Renal cortical epithelial cell (primary cell): Measurements from ENCODE around the gene ANO2. TPM values are rescaled to one million over a fixed set of nuclear protein-coding genes. Genes with fewer than 3 reads are reported as not detected.

ENCODE experiments used
- DNase-seq: peaks from one replicate; pipeline ENCODE4 v3.0.0-alpha.2; 2011; ENCODE audit warnings: low read depth
- total RNA-seq: library from RNA; depleted of rRNA; stranded (reverse); fragments of >200 nt; gene quantifications from 2 replicates; pipeline ENCODE4 v1.2.3, GENCODE V29; 2014

Gene ANO2
- total RNA-seq, 1 donor from 2014 or later, result 2.4 TPM

- no peak for DNase-seq
These were observed 221.3 kb downstream of the ANO2 start for GRCh38 chr12:5723711-5724252.

GRCh38 chr12:5723071-5723470, 222.0 kb downstream of the ANO2 start:
- DNase-seq, result no peak

GRCh38 chr12:5720381-5721005, 224.6 kb downstream of the ANO2 start:
- no peak for DNase-seq

- DNase-seq, result no peak
These were observed 226.4 kb downstream of the ANO2 start for GRCh38 chr12:5718680-5719079.

- DNase-seq, result no peak
These were observed 227.0 kb downstream of the ANO2 start for GRCh38 chr12:5718073-5718472.

GRCh38 chr12:5716976-5717375, 228.1 kb downstream of the ANO2 start:
- DNase-seq, result no peak

GRCh38 chr12:5716201-5716600, 228.9 kb downstream of the ANO2 start:
- DNase-seq, result peak; percentile 90

GRCh38 chr12:5715021-5715420, 230.0 kb downstream of the ANO2 start:
- peak; percentile 72 for DNase-seq

GRCh38 chr12:5713599-5714081, 231.4 kb downstream of the ANO2 start:
- DNase-seq, result no peak

GRCh38 chr12:5710260-5710878, 234.7 kb downstream of the ANO2 start:
- DNase-seq, result no peak

- no peak for DNase-seq
These were observed 236.7 kb downstream of the ANO2 start for GRCh38 chr12:5708371-5708770.

- DNase-seq, result no peak
These were observed 238.8 kb downstream of the ANO2 start for GRCh38 chr12:5706247-5706646.

GRCh38 chr12:5705791-5706190, 239.3 kb downstream of the ANO2 start:
- DNase-seq, result no peak

- DNase-seq, result peak; percentile 61
These were observed 250.2 kb downstream of the ANO2 start for GRCh38 chr12:5694759-5695409.

- DNase-seq, result no peak
These were observed 252.2 kb downstream of the ANO2 start for GRCh38 chr12:5692850-5693249.

GRCh38 chr12:5691943-5692342, 253.1 kb downstream of the ANO2 start:
- no peak for DNase-seq

- DNase-seq, result no peak
These were observed 254.8 kb downstream of the ANO2 start for GRCh38 chr12:5690240-5690639.

- DNase-seq, result no peak
These were observed 255.3 kb downstream of the ANO2 start for GRCh38 chr12:5689773-5690172.

GRCh38 chr12:5688226-5688625, 256.8 kb downstream of the ANO2 start:
- no peak for DNase-seq

- no peak for DNase-seq
These were observed 259.1 kb downstream of the ANO2 start for GRCh38 chr12:5685935-5686334.

- no peak for DNase-seq
These were observed 260.1 kb downstream of the ANO2 start for GRCh38 chr12:5684989-5685388.

GRCh38 chr12:5682581-5682980, 262.5 kb downstream of the ANO2 start:
- no peak for DNase-seq

- no peak for DNase-seq
These were observed 266.9 kb downstream of the ANO2 start for GRCh38 chr12:5678176-5678575.
